ENCODE results near the gene COBLL1.

DNA sequence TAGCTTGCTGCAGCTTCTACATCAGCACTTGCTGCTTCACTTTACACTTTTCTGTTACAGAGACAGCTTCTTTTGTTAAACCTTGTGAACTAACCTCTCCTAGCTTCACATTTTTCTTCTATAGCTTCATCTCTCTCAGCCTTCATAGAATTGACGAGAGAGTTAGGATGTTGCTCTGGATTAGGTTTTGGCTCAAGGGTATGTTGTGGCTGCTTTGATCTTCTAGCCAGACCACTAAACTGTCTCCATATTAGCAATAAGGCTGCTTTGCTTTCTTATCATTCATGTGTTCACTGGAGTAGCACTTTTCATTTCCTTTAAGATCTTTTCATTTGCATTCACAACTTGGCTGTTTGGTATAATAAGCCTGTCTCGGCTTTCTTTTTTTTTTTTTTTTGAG, 174.1 kb downstream of the COBLL1 start:
- TF ChIP-seq POLR2A (IDR thresholded peaks at IDR 0.05) (no peak), CTCF (IDR thresholded peaks at IDR 0.05) (no peak)

All from lower leg skin (tissue), 3 donors.